Uterus (tissue), 4 donors: ENCODE results near the gene IL21R. TPM values are rescaled to one million over a fixed set of nuclear protein-coding genes. Genes with fewer than 3 reads are reported as not detected.

Experiments
- DNase-seq, 2 donors: peaks; one replicate each; pipeline ENCODE4 v3.0.0-alpha.2; 2019 to 2020
- H3K27ac ChIP-seq, 2 donors: fragments of 200-600 bp; sonication (generic); 1 replicate in 1 of 2; 2 replicates in 1 of 2; pipeline ENCODE4 v1.5.1; 2016 to 2018
- H3K27me3 ChIP-seq, 2 donors: fragments of 200-600 bp; sonication (generic); one replicate each; pipeline ENCODE4 v1.5.1; 2018 to 2019; ENCODE audit warnings: control low read depth in 1 of 2
- H3K36me3 ChIP-seq, 2 donors: fragments of 200-600 bp; sonication (generic); one replicate each; pipeline ENCODE4 v1.5.1; 2019; ENCODE audit warnings: control low read depth in 1 of 2
- H3K4me1 ChIP-seq, 2 donors: fragments of 200-600 bp; sonication (generic); one replicate each; pipeline ENCODE4 v1.5.1; 2018 to 2019; ENCODE audit warnings: control low read depth in 1 of 2
- H3K4me3 ChIP-seq, 2 donors: fragments of 200-600 bp; sonication (generic); 1 replicate in 1 of 2; 2 replicates in 1 of 2; pipeline ENCODE4 v1.5.1; 2018 to 2019; ENCODE audit warnings: mild to moderate bottlenecking in 1 of 2
- H3K9me3 ChIP-seq, 2 donors: fragments of 200-600 bp; sonication (generic); one replicate each; pipeline ENCODE4 v1.5.1; 2019; ENCODE audit warnings: control low read depth in 1 of 2
- CTCF ChIP-seq, 4 experiments: fragments of 200-600 bp in 2 of 4; fragments of 450-650 bp in 2 of 4; sonication (generic) in 2 of 4; IDR thresholded peaks; one replicate each; pipeline ENCODE4 v1.5.1; 2016 to 2019; ENCODE audit warnings: antibody characterized with exemption in 4 of 4, mild to moderate bottlenecking in 2 of 4, moderate library complexity in 1 of 4
- POLR2A ChIP-seq, 2 donors: fragments of 450-650 bp; IDR thresholded peaks; one replicate each; pipeline ENCODE4 v1.6.1; 2016; ENCODE audit warnings: antibody characterized with exemption in 2 of 2, mild to moderate bottlenecking in 1 of 2, moderate library complexity in 1 of 2
- intact Hi-C: fragments of 100-400 bp; cut with DNase I; formaldehyde crosslinking; loops from one replicate; pipeline ENCODE4 v1.15.1; 2023; ENCODE audit warnings: low total_unique reads
- total RNA-seq, 4 donors: library from RNA; depleted of rRNA in 3 of 4; stranded (reverse); fragments of >200 nt in 3 of 4; gene quantifications; one replicate each; pipeline versions ENCODE4 v1.1.0 to v1.2.4, GENCODE V29; 2014 to 2023
- donor health status: DM: yes; HTN: yes; CAD: no.

Gene IL21R
- under 1 TPM in 2 of 4 donors, not detected in 2; 0.21 to 0.46 TPM for total RNA-seq

- Histone ChIP-seq H3K36me3 (no peaks in the 10 kb centered on the region), H3K27ac (no peak within 1 kb of the TSS), H3K4me1 (no peaks in the 10 kb centered on the region), H3K4me3 (no peak within 1 kb of the TSS), H3K27me3 (no peaks in the 10 kb centered on the region), H3K9me3 (no peaks in the 10 kb centered on the region)
- intact Hi-C loops = no loop called here
- peak; percentile 20 to 25 for DNase-seq
- TF ChIP-seq POLR2A (IDR thresholded peaks at IDR 0.05) = no peak
- TF ChIP-seq CTCF (IDR thresholded peaks at IDR 0.05) = no peak
Observed at GRCh38 chr16:27401768-27402568, at the start of gene IL21R. IL21R (plus strand) TSS chr16:27402174; CDS start chr16:27430072, 27,898 bp downstream.

GRCh38 chr16:27353853-27354252 lies 48.1 kb upstream of the IL21R start:
- H3K4me1 ChIP-seq = no peaks in the 10 kb centered on the region
- no peak overlapping the region for H3K4me3 ChIP-seq
- no peaks in the 10 kb centered on the region for H3K27me3 ChIP-seq
- no peak overlapping the region for H3K27ac ChIP-seq
- no peaks in the 10 kb centered on the region for H3K9me3 ChIP-seq
- no peak for TF ChIP-seq CTCF (IDR thresholded peaks at IDR 0.05)
- no peak for TF ChIP-seq POLR2A (IDR thresholded peaks at IDR 0.05)
- H3K36me3 ChIP-seq = no peaks in the 10 kb centered on the region
- intact Hi-C loops = no loop called here
- DNase-seq = no peak

GRCh38 chr16:27355610-27356009 lies 46.4 kb upstream of the IL21R start:
- Histone ChIP-seq H3K27me3 (no peaks in the 10 kb centered on the region), H3K4me1 (no peaks in the 10 kb centered on the region), H3K27ac (no peak overlapping the region), H3K9me3 (no peaks in the 10 kb centered on the region), H3K36me3 (no peaks in the 10 kb centered on the region), H3K4me3 (no peak overlapping the region)
- peak in 2 of 4 experiments; percentile 24 to 31 for TF ChIP-seq CTCF (IDR thresholded peaks at IDR 0.05)
- TF ChIP-seq POLR2A (IDR thresholded peaks at IDR 0.05) = no peak
- intact Hi-C loops = no loop called here
- DNase-seq = peak in 1 of 2 donors; percentile 41

GRCh38 chr16:27356794-27357193 lies 45.2 kb upstream of the IL21R start:
- no peak overlapping the region for H3K4me3 ChIP-seq
- no peaks in the 10 kb centered on the region for H3K9me3 ChIP-seq
- no peak for TF ChIP-seq CTCF (IDR thresholded peaks at IDR 0.05)
- TF ChIP-seq POLR2A (IDR thresholded peaks at IDR 0.05) = no peak
- no peak overlapping the region for H3K27ac ChIP-seq
- no peak for DNase-seq
- H3K4me1 ChIP-seq = no peaks in the 10 kb centered on the region
- intact Hi-C loops = no loop called here
- H3K36me3 ChIP-seq = no peaks in the 10 kb centered on the region
- H3K27me3 ChIP-seq = no peaks in the 10 kb centered on the region

GRCh38 chr16:27359051-27359450 lies 42.9 kb upstream of the IL21R start:
- intact Hi-C loops = no loop called here
- Histone ChIP-seq H3K27ac (no peak overlapping the region), H3K36me3 (no peaks in the 10 kb centered on the region), H3K27me3 (no peaks in the 10 kb centered on the region), H3K4me3 (no peak overlapping the region), H3K4me1 (no peaks in the 10 kb centered on the region), H3K9me3 (no peaks in the 10 kb centered on the region)
- TF ChIP-seq POLR2A (IDR thresholded peaks at IDR 0.05) = no peak
- DNase-seq = no peak
